Activated naive CD4-positive, alpha-beta T cell treated with Interleukin-2 at 50 U/mL for 16 hours (primary cell): ENCODE results near the gene MAPRE3.
A peak's percentile ranks its signal among the peaks of the same experiment; 100 is the strongest.

Experiments used
- DNase-seq: peaks from one replicate; pipeline ENCODE4 v3.0.0-alpha.2; 2020

MAPRE3 gene

GRCh38 chr2:26951236-26951635 lies 19.2 kb upstream of the MAPRE3 start:
- no peak for DNase-seq

- DNase-seq = no peak
Observed at GRCh38 chr2:26952374-26952773, 18.1 kb upstream of the MAPRE3 start.

GRCh38 chr2:26954135-26954534 lies 16.3 kb upstream of the MAPRE3 start:
- no peak for DNase-seq

GRCh38 chr2:26957041-26957440 lies 13.4 kb upstream of the MAPRE3 start:
- DNase-seq = no peak

- DNase-seq = no peak
Observed at GRCh38 chr2:26957534-26957933, 12.9 kb upstream of the MAPRE3 start.

- DNase-seq = no peak
Observed at GRCh38 chr2:26959331-26959730, 11.1 kb upstream of the MAPRE3 start.

- DNase-seq = no peak
Observed at GRCh38 chr2:26964446-26965130, 5.8 kb upstream of the MAPRE3 start.

- DNase-seq = no peak
Observed at GRCh38 chr2:26968001-26968400, 2.4 kb upstream of the MAPRE3 start.

GRCh38 chr2:26969077-26969844 lies 1.2 kb upstream of the MAPRE3 start:
- DNase-seq = no peak

GRCh38 chr2:26970928-26971627 lies 641 bp downstream of the MAPRE3 start:
- DNase-seq = no peak

- no peak for DNase-seq
Observed at GRCh38 chr2:26971911-26972786, 1.7 kb downstream of the MAPRE3 start.

GRCh38 chr2:26974352-26974751 lies 3.9 kb downstream of the MAPRE3 start:
- no peak for DNase-seq

- no peak for DNase-seq
Observed at GRCh38 chr2:26975102-26975501, 4.7 kb downstream of the MAPRE3 start.

- no peak for DNase-seq
Observed at GRCh38 chr2:26975656-26976055, 5.2 kb downstream of the MAPRE3 start.

GRCh38 chr2:26976237-26976636 lies 5.8 kb downstream of the MAPRE3 start:
- DNase-seq = no peak

- DNase-seq = no peak
Observed at GRCh38 chr2:26977012-26977411, 6.6 kb downstream of the MAPRE3 start.

- no peak for DNase-seq
Observed at GRCh38 chr2:26978061-26978596, 7.7 kb downstream of the MAPRE3 start.

GRCh38 chr2:26979741-26980140 lies 9.3 kb downstream of the MAPRE3 start:
- DNase-seq = no peak

- no peak for DNase-seq
Observed at GRCh38 chr2:26980971-26981370, 10.5 kb downstream of the MAPRE3 start.

GRCh38 chr2:26982102-26982742 lies 11.8 kb downstream of the MAPRE3 start:
- DNase-seq = peak; percentile 5

- no peak for DNase-seq
Observed at GRCh38 chr2:26983746-26984145, 13.3 kb downstream of the MAPRE3 start.

- DNase-seq = no peak
Observed at GRCh38 chr2:26985807-26986206, 15.4 kb downstream of the MAPRE3 start.
